ENCODE data around the gene BICRA. TPM values are rescaled to one million over a fixed set of nuclear protein-coding genes. Genes with fewer than 3 reads are reported as not detected.
A peak's percentile ranks its signal among the peaks of the same experiment; 100 is the strongest.

BICRA gene
- total RNA-seq, 1 donor from 2014 or later: 7.9 TPM

- ATAC-seq: peak; percentile 84
Observed at GRCh38 chr19:47601180-47601904, 7.6 kb upstream of the BICRA start.

DNA sequence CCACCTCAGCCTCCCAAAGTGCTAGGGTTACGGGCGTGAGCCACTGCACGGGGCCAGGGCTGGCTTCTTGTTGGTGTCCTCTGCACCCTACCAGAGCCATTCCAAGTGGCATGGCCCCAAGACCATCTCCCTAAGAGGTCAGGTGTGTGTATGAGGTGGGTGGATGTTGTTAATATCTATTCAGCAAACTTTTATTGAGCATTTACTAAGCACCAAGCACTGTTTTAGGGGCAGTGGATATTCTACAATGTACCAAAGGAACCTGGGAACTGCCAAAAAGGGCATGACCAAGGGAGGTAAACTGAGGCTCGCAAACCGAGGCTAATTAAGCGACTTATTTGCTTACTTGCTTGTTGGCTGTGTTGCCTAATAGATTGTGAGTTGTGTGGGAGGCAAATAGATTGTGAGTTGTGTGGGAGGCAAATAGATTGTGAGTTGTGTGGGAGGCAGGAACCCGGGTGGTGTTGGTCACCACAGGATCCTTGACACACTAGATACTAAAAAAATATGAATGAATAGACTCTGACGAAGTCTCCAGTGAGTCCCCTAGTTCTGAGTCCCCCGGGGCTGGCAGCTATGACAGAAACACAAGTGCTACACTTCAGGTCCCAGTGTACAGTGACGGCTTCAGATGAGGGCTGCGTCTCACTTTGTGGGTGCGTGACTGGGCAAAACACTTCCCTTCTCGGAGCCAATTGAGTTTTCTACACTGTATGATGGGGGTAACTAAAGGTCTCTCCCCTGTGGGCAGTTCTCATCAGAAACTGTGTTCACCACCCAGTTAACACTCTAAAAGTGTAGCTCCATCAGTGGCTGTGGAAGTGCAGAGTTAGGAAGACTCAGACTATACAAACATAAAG is 5.0 kb upstream of the BICRA start:
- no peak for ATAC-seq

DNA sequence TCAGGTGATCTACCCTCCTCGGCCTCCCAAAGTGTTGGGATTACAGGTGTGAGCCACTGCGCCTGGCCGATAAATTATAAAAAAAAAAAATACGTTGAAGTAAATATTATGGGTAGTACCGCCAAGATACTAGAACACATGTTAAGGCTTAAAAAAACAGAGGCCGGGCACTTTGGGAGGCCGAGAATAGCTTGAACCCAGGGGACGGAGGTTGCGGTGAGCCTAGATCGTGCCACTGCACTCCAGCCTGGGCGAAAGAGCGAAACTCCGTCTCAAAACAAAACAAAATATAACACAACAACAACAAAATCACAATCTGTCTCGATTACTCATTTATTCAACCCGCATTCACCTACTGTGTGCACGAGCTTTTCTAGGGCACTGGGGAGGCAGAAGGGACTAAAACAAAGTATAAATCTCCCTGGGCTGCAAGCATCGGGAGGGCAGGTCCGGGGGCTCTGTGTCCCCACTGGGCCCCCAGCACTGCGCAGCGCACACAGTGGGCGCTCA is 1.3 kb upstream of the BICRA start:
- no peak for ATAC-seq

GRCh38 chr19:47608074-47608918 is 638 bp upstream of the BICRA start:
- peak; percentile 92 for ATAC-seq

DNA sequence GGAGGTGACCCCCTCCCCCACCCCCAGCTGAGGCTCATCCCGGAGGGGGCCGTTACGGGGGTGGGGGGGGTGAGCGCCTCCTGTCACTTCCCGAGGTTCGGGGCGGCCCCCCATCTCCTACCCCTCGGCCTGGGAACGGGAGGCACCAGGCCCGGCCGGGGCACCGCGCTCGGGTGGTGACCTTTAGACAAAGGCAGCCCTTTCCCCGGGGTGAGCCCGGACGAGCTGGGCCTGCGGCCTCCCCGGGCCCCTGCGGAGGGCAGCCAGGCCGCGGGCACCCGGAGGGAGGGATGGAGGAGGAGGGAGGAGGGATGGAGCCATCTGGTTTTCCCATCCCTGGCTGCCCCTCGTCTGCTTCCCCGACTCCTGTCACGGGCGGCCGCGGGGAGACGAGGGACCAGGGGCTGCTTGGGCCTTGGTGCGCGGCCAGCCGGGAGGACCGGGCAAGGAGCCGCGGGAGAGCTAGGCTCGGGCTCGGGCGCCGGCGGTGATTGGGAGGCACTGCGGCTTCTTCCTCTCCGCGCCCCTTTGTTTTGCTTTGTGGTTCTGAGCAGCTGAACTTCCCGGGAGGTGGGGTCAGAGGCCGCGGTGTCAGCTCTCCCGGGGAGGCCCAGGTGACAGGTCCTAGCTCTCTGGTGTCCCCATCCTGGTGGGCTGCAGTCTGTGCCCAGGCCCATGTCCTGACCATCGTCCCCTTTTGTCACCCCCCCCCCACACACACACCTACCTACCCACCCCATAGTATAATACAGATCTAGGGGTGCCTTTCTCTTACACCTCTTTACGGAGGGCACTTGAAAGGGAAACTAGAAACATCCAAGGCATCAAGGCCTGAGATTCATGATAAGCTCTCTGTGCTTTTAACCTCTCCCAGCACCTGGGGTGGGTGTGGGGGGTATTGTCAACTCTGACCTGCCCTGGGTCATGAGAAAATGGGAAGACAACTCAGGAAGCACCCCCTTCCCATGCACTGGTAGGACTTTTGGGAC is 1.3 kb downstream of the BICRA start:
- ATAC-seq: peak; percentile 0

DNA sequence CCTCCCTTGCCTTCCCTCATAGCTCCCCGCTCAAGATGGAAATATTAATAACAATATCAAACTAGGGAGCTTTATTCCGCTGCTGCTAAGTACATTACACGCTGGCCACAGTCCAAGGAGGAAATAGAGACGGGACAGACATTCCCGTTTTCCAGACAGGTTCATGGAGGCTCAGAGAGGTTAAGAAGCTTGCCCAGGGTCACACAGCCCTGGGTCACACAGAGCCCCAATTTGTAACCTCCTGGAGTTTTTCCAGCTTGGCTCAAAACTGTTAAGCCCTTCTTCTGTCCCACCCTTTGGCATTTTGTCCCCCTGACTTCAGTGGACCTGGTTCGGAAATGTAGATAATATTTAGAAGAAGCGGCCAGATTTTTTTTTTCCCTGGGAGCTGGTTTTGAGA is 2.0 kb downstream of the BICRA start:
- ATAC-seq: no peak

DNA sequence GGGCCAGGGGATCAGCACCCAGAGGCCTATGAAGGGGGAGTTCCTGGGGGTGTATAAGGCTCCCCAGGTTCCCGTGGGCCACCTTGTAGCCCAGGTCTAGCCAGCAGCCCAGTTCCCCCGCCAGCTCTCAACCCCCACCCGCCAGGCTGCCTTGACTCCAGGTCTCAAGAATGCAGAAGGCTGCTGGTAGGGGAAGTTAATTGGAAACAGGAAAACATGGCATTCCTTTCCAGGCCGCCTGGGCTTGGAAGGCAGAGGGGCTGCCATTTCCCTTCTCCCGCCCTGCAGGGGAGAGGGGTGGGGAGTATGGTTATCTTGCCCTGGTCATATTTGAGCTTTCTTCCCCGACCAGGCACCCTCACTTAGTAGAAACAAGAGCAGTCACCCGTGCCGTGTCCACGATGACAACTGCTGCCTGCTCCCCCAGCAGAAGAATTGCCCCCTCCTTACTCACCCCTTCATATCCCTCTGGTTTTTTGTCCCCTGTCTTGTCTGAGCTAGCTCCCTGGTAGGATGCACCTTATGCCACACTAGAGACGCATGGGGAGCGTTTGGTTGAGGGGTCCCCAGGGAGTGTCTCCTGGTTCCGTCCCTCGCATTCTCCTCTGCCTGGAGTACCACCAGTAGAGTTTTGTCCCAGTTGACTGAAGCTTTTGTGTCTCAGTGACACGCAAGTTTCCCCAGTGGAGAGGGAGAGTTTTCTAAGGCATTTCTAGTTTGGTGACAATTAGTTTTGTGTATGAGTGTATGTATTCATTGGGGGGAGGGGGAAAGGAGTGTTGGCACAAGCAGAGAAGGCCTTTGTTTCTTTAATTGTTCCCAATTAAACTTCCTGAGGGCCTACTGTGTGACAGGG is 4.5 kb downstream of the BICRA start:
- ATAC-seq: no peak

- ATAC-seq: no peak
Observed at GRCh38 chr19:47614021-47614295, 5.0 kb downstream of the BICRA start.

DNA sequence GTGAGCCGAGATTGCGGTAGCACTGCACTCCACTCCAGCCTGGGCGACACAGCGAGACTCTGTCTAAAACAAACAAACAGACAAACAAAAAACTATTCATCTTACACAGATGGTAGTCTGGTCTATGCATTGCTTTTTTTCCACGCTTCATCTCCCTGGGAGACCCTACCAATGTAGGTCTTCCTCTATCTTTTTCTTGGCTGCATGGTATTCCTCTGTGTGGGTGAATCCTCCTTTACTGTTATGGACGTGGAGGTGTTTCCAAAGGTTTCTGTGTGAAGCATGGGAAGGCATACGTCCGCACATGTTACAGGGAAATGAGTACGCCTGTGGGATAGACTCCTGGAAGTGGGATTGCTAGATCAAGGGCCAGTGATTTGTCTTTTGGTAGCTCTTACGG is 5.6 kb downstream of the BICRA start:
- ATAC-seq: no peak

GRCh38 chr19:47615230-47615629 is 6.3 kb downstream of the BICRA start:
- ATAC-seq: no peak

GRCh38 chr19:47615714-47616113 is 6.8 kb downstream of the BICRA start:
- ATAC-seq: no peak

DNA sequence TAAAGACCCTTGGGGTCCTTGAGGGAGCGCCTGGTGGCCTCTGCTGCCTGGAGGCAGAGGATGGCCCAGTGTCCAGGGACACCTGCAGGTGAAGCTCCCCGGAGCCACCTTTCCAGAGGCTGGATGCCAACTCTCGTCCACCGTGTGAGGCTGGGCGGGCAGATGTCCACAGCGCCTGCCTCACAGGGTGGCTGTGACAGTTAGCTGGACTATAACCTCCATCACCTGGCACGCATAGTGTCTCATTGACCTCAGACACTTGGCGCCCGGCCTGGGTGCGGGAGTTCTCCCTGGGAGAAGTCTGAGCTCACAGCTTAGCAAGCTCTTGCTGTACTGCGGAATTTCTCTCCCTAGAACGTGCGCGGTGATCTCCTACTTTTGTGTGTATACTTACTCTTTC is 9.8 kb downstream of the BICRA start:
- no peak for ATAC-seq

GRCh38 chr19:47619763-47620162 is 10.8 kb downstream of the BICRA start:
- ATAC-seq: no peak

DNA sequence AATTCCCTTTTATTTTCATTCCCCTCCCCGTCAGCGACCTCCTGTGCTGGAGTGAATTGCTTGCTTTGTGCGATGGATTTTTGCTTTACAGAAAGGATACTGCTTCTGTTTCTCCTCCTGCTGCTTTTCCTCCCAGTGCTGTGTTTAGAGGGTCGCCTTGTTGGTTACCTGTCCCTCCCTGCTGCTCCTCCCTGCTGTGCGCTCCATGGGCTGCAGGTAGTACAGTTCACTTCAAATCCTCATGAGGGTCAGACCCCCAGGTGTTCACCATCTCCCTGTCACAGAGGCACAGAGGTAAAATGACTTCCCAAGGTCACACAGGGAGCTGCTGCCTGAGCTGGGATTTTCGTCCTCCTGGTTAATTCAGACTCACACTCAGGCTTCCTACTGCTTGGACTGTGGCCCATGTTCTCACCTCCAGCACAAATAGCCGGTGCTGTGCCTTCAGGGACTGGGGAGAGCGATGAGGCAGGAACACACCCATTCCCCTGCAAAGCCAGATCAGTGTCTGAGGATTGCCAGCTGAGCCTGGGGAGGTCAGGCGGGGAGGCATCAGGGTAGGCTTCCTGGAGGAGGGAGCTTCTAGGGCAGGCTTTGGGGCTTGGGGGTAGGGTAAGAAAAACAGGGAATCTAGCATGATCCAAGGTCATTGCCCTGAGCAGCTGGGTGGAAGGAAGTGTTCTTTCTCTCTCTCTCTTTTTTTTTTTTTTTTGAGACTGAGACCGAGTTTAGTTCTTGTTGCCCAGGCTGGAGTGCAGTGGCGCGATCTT is 14.4 kb downstream of the BICRA start:
- ATAC-seq: peak; percentile 36

GRCh38 chr19:47623921-47624391 is 15.0 kb downstream of the BICRA start:
- ATAC-seq: peak; percentile 78

DNA sequence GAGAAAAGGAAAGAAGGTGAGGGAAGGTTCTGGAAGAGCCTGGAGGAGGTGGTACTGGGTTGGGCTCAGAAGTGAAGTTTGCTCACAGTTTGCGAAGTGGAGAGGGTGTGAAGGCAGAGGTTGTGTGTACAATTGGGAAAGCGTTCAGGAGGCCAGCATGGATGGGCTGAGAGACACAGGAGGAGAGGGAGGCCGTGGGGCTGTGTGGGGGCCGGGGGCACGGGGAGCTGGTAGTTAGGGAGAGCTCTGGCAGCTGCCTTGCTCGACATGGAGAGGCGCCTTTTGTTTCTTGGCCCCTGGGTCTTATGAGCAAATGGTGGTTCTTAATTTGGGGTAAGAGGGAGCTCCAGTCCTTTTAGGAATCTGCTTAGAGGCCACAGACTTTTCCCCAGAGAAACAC is 16.7 kb downstream of the BICRA start:
- ATAC-seq: no peak

DNA sequence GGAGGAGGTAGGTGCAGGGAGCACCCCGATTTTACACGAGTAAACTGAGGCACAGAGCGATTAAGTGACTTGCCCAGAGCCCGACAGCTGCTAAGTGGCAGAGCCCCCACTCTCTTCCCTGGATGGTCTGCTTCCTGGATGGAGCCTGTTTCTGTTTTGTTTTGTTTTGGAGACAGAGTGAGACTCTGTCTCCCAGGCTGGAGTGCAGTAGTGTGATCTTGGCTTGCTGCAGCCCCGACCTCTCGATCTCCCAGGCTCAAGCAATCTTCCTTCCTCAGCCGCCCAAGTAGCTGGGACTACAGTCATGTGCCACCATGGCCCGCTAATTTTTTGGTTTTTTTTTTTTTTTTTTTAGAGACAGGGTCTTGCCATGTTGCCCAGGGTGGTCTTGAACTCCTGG is 17.3 kb downstream of the BICRA start:
- ATAC-seq: no peak

- ATAC-seq: no peak
Observed at GRCh38 chr19:47628078-47628771, 19.3 kb downstream of the BICRA start.

DNA sequence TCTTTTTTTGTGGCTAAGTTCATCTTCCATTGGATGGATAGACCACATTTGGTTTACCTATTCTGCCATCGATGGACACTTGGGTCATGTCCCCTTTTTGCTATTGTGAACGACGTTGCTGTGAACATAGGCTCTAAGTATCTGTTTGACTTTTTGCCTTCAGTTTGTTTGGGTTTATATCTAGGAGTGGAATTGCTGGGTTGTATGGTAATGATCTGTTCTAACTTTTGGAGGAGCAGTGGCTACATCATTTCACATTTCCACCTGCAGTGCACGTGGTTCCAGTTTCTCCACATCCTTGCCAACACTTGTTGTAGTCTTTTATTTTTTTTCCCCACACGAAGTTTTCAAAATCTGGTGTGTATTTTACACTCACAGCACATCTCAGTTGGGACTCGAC is 21.7 kb downstream of the BICRA start:
- ATAC-seq: no peak

All from esophagus mucosa (tissue), 1 donor.